Esophagus muscularis mucosa (tissue), 4 donors: Measurements from ENCODE around the gene CYBC1.

Experiments
- CTCF ChIP-seq, 3 experiments: fragments of 200-600 bp in 2 of 3; fragments of 450-650 bp in 1 of 3; sonication (generic) in 2 of 3; IDR thresholded peaks; one replicate each; pipeline ENCODE4 v1.5.1; 2017 to 2019; ENCODE audit warnings: antibody characterized with exemption in 3 of 3, mild to moderate bottlenecking in 2 of 3, moderate library complexity in 1 of 3
- EP300 ChIP-seq: sonication (generic); formaldehyde crosslinking; IDR thresholded peaks from one replicate; pipeline ENCODE4 v1.6.1; 2017; ENCODE audit warnings: antibody characterized with exemption
- POLR2A ChIP-seq: fragments of 450-650 bp; IDR thresholded peaks from one replicate; pipeline ENCODE4 v1.6.1; 2017; ENCODE audit warnings: antibody characterized with exemption, moderate library complexity, mild to moderate bottlenecking, low read depth
- POLR2AphosphoS5 ChIP-seq, 2 donors: sonication (generic); formaldehyde crosslinking; IDR thresholded peaks; one replicate each; pipeline ENCODE4 v1.6.1; 2017; ENCODE audit warnings: antibody characterized with exemption in 2 of 2

- TF ChIP-seq EP300 = no peak
- no peak for TF ChIP-seq POLR2AphosphoS5 (IDR thresholded peaks at IDR 0.05)
- no peak for TF ChIP-seq CTCF (IDR thresholded peaks at IDR 0.05)
- no peak for TF ChIP-seq POLR2A
These were observed 46.6 kb downstream of the CYBC1 start for GRCh38 chr17:82403662-82404660.
